ENCODE results near the gene SUN1.

SUN1 gene

DNA sequence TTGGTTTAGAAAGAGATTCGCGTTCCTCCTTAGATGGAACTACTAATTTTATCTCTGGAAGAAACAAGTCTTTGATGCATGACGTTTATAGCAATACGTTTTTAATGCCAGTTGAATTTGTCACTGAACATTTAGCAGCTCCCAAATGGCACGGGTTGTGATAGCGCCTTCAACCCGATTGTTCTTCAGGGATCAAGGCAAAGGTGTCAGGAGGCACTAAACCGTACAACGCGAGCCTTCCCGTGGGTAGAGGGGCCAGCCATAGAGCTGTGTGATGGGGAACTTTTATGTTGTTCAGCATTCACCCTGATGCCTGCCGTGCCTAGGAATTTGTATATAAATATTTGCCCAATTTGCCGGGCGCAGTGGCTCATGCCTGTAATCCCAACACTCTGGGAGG is 47.4 kb downstream of the SUN1 start:
- Histone ChIP-seq H3K79me2 (ENCODE audit: low read length) (peaks cover 78% of the 10 kb centered on the region), H3K4me2 (ENCODE audit: low read length) (no peak overlapping the region), H3K9ac (ENCODE audit: low read length) (no peak overlapping the region), H3K9me3 (ENCODE audit: insufficient read depth, low read length) (no peaks in the 10 kb centered on the region), H3K27me3 (ENCODE audit: low read depth, low read length) (no peaks in the 10 kb centered on the region), H3K4me1 (ENCODE audit: low read length) (peaks cover 9% of the 10 kb centered on the region), H3K36me3 (replicated peaks; ENCODE audit: low read depth, low read length) (peaks cover 2% of the 10 kb centered on the region), H3K4me3 (ENCODE audit: low read length) (no peak overlapping the region), H4K20me1 (ENCODE audit: insufficient read depth, low read length) (peaks cover 20% of the 10 kb centered on the region), H3K27ac (ENCODE audit: low read length) (no peak overlapping the region), H2AFZ (ENCODE audit: low read depth, low read length) (no peak overlapping the region)
- TF ChIP-seq, protein P1, sequence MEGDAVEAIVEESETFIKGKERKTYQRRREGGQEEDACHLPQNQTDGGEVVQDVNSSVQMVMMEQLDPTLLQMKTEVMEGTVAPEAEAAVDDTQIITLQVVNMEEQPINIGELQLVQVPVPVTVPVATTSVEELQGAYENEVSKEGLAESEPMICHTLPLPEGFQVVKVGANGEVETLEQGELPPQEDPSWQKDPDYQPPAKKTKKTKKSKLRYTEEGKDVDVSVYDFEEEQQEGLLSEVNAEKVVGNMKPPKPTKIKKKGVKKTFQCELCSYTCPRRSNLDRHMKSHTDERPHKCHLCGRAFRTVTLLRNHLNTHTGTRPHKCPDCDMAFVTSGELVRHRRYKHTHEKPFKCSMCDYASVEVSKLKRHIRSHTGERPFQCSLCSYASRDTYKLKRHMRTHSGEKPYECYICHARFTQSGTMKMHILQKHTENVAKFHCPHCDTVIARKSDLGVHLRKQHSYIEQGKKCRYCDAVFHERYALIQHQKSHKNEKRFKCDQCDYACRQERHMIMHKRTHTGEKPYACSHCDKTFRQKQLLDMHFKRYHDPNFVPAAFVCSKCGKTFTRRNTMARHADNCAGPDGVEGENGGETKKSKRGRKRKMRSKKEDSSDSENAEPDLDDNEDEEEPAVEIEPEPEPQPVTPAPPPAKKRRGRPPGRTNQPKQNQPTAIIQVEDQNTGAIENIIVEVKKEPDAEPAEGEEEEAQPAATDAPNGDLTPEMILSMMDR (IDR thresholded peaks at IDR 0.05; ENCODE audit: low read depth, low read length) = no peak
- no peak for TF ChIP-seq EZH2phosphoT487 (IDR thresholded peaks at IDR 0.05; ENCODE audit: low read depth)

DNA sequence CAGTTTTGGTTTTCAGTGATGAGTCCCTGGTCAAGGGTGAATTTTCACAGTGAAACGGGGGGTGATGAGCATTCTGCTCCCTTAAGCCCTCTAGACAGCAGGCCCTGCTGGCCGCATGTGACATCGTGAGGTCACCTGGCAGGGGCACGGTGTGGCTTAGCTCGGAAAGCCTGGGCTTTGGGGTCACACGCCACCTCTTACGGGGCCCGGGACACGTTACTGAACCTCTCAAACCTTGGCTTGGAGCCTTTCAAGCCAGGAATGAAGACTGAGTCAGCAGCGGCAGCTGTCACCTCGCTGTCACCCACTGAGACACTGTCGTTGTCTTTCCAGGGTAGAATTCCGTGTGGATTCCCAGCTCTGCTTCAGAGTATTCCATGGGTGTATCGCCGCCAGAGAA is 48.2 kb downstream of the SUN1 start:
- H4K20me1 ChIP-seq (ENCODE audit: insufficient read depth, low read length) = peaks cover 20% of the 10 kb centered on the region
- no peak for TF ChIP-seq EZH2phosphoT487 (IDR thresholded peaks at IDR 0.05; ENCODE audit: low read depth)
- TF ChIP-seq, protein P1 (IDR thresholded peaks at IDR 0.05; ENCODE audit: low read depth, low read length) = no peak
- H3K9me3 ChIP-seq (ENCODE audit: insufficient read depth, low read length) = no peaks in the 10 kb centered on the region
- peaks cover 7% of the 10 kb centered on the region for H3K4me1 ChIP-seq (ENCODE audit: low read length)
- no peak overlapping the region for H3K9ac ChIP-seq (ENCODE audit: low read length)
- no peak overlapping the region for H3K4me3 ChIP-seq (ENCODE audit: low read length)
- H3K27ac ChIP-seq (ENCODE audit: low read length) = no peak overlapping the region
- H3K36me3 ChIP-seq (replicated peaks; ENCODE audit: low read depth, low read length) = peaks cover 2% of the 10 kb centered on the region
- H2AFZ ChIP-seq (ENCODE audit: low read depth, low read length) = no peak overlapping the region
- peaks cover 86% of the 10 kb centered on the region for H3K79me2 ChIP-seq (ENCODE audit: low read length)
- H3K4me2 ChIP-seq (ENCODE audit: low read length) = no peak overlapping the region
- no peaks in the 10 kb centered on the region for H3K27me3 ChIP-seq (ENCODE audit: low read depth, low read length)

DNA sequence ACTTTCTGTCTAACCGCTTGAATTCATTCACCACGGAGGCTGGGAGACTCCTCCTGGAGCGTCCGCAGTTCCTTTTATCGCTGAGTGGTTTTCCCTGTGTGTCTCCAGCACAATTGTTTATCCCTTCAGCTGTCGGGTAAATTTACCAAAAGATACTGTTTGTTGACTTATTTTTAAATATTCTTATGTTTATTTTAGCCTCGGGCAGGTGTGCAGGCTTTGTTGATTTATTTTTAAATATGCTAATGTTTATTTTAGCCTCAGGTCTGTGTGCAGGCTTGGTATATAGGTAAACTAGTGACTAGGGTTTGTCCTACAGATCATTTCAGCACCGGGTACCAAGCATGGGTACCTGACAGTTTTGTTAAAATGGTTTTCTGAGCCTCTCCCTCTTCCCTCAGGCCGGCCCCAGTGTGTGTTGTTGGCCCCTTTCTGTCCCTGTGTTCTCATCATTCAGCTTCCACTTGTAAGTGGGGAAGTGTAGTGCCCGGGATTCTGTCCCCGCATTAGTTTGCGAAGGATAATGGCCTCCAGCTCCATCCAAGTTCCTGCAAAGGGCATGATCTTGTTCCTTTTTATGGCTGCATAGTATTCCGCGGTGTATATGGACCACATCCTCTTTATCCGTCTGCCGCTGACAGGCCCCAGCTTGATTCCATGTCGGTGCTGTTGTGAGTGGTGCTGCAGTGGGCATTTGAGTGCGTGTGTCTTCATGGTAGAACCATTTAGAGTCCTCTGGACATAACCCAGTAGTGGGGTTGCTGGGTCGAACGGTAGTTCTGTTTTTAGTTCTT is 49.4 kb downstream of the SUN1 start:
- no peaks in the 10 kb centered on the region for H3K9me3 ChIP-seq (ENCODE audit: insufficient read depth, low read length)
- TF ChIP-seq EZH2phosphoT487 (IDR thresholded peaks at IDR 0.05; ENCODE audit: low read depth) = no peak
- TF ChIP-seq, protein P1 (IDR thresholded peaks at IDR 0.05; ENCODE audit: low read depth, low read length) = no peak
- no peak overlapping the region for H3K27ac ChIP-seq (ENCODE audit: low read length)
- peaks cover 20% of the 10 kb centered on the region for H4K20me1 ChIP-seq (ENCODE audit: insufficient read depth, low read length)
- H3K4me1 ChIP-seq (ENCODE audit: low read length) = peaks cover 4% of the 10 kb centered on the region
- H3K36me3 ChIP-seq (replicated peaks; ENCODE audit: low read depth, low read length) = peaks cover 2% of the 10 kb centered on the region
- H3K79me2 ChIP-seq (ENCODE audit: low read length) = peaks cover 95% of the 10 kb centered on the region
- H3K27me3 ChIP-seq (ENCODE audit: low read depth, low read length) = no peaks in the 10 kb centered on the region
- H2AFZ ChIP-seq (ENCODE audit: low read depth, low read length) = no peak overlapping the region
- no peak overlapping the region for H3K4me3 ChIP-seq (ENCODE audit: low read length)
- H3K4me2 ChIP-seq (ENCODE audit: low read length) = no peak overlapping the region
- no peak overlapping the region for H3K9ac ChIP-seq (ENCODE audit: low read length)

DNA sequence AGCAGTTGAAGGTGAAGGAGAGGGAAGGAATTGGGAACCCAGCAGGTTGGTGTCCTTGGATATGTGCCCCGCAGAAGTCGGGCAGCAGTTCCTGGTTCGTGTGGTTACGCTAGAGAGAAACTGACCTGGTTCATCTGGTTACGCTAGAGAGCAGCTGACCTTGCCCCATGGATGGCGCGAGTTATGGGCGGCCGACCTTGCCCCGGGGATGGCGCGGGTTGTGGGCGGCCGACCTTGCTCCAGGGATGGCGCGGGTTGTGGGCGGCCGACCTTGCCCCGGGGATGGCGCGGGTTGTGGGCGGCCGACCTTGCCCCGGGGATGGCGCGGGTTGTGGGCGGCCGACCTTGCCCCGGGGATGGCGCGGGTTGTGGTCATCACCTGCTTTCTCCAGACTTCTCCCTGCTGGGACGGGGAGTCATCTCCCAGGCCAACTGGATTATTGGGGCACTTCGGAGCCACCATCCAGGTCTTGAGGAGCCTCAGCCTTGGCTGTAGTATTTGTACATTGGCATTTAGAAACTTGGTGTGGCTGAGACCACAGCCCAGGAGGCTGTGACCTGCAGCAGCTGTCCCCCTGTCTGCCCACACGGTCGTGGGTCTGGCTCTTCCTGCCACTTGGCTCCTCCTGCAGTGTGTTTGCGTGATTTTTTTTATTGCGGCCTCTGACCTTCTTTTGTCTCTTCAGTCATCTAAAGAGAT is 50.2 kb downstream of the SUN1 start:
- H4K20me1 ChIP-seq (ENCODE audit: insufficient read depth, low read length) = peaks cover 20% of the 10 kb centered on the region
- H3K27ac ChIP-seq (ENCODE audit: low read length) = no peak overlapping the region
- no peak overlapping the region for H3K4me2 ChIP-seq (ENCODE audit: low read length)
- no peak overlapping the region for H2AFZ ChIP-seq (ENCODE audit: low read depth, low read length)
- TF ChIP-seq EZH2phosphoT487 (IDR thresholded peaks at IDR 0.05; ENCODE audit: low read depth) = no peak
- TF ChIP-seq, protein P1 (IDR thresholded peaks at IDR 0.05; ENCODE audit: low read depth, low read length) = no peak
- H3K9me3 ChIP-seq (ENCODE audit: insufficient read depth, low read length) = no peaks in the 10 kb centered on the region
- no peak overlapping the region for H3K9ac ChIP-seq (ENCODE audit: low read length)
- peaks cover 88% of the 10 kb centered on the region for H3K79me2 ChIP-seq (ENCODE audit: low read length)
- peaks cover 2% of the 10 kb centered on the region for H3K36me3 ChIP-seq (replicated peaks; ENCODE audit: low read depth, low read length)
- no peak overlapping the region for H3K4me3 ChIP-seq (ENCODE audit: low read length)
- no peaks in the 10 kb centered on the region for H3K27me3 ChIP-seq (ENCODE audit: low read depth, low read length)
- H3K4me1 ChIP-seq (ENCODE audit: low read length) = peaks cover 4% of the 10 kb centered on the region

Data from OCI-LY3 (cell line).